22Rv1 (cell line): Measurements from ENCODE around the gene NPTX2.

Experiments used
- H3K27ac ChIP-seq: fragments of 450-650 bp; 2 replicates; pipeline ENCODE4 v1.5.1; 2017
- CTCF ChIP-seq: fragments of 450-650 bp; IDR thresholded peaks from 2 replicates; pipeline ENCODE4 v1.5.1; 2017; ENCODE audit warnings: mild to moderate bottlenecking
- ZFX ChIP-seq: fragments of 450-650 bp; IDR thresholded peaks from 2 replicates; pipeline ENCODE4 v1.6.1; 2017; ENCODE audit warnings: antibody characterized with exemption, borderline replicate concordance

NPTX2 gene

GRCh38 chr7:98654524-98655272 is 37.6 kb downstream of the NPTX2 start:
- no peak for TF ChIP-seq CTCF
- TF ChIP-seq ZFX = no peak
- no peak overlapping the region for H3K27ac ChIP-seq

GRCh38 chr7:98655611-98656010 is 38.5 kb downstream of the NPTX2 start:
- no peak for TF ChIP-seq CTCF
- no peak for TF ChIP-seq ZFX

GRCh38 chr7:98656899-98657298 is 39.8 kb downstream of the NPTX2 start:
- TF ChIP-seq ZFX = no peak
- TF ChIP-seq CTCF = no peak
- H3K27ac ChIP-seq = no peak overlapping the region

More at GRCh38 chr7:98655611-98656010, 38.5 kb downstream of the NPTX2 start:
- H3K27ac ChIP-seq = no peak overlapping the region

GRCh38 chr7:98657736-98658135 is 40.7 kb downstream of the NPTX2 start:
- TF ChIP-seq CTCF (no peak), ZFX (no peak)
- no peak overlapping the region for H3K27ac ChIP-seq

GRCh38 chr7:98659756-98660155 is 42.7 kb downstream of the NPTX2 start:
- H3K27ac ChIP-seq = no peak overlapping the region
- TF ChIP-seq ZFX (no peak), CTCF (no peak)

GRCh38 chr7:98661607-98662006 is 44.5 kb downstream of the NPTX2 start:
- no peak for TF ChIP-seq ZFX
- TF ChIP-seq CTCF = no peak
- no peak overlapping the region for H3K27ac ChIP-seq

- TF ChIP-seq ZFX (no peak), CTCF (no peak)
- H3K27ac ChIP-seq = no peak overlapping the region
Measured at GRCh38 chr7:98662289-98662688, 45.2 kb downstream of the NPTX2 start.
